ENCODE data around the gene COL25A1.

GRCh38 chr4:108979759-108980158 is 322.7 kb downstream of the COL25A1 start:
- TF ChIP-seq TAF1 (conservative IDR thresholded peaks at IDR 0.05): no peak
- TF ChIP-seq GABPA (IDR thresholded peaks at IDR 0.05 in 1 of 2, conservative IDR thresholded peaks at IDR 0.05 in 1 of 2): no peak
- TF ChIP-seq CTCF (IDR thresholded peaks at IDR 0.05; ENCODE audit: low read depth, low read length, missing input control): no peak
- no peak for TF ChIP-seq RAD21 (IDR thresholded peaks at IDR 0.05)
- TF ChIP-seq, protein P1, sequence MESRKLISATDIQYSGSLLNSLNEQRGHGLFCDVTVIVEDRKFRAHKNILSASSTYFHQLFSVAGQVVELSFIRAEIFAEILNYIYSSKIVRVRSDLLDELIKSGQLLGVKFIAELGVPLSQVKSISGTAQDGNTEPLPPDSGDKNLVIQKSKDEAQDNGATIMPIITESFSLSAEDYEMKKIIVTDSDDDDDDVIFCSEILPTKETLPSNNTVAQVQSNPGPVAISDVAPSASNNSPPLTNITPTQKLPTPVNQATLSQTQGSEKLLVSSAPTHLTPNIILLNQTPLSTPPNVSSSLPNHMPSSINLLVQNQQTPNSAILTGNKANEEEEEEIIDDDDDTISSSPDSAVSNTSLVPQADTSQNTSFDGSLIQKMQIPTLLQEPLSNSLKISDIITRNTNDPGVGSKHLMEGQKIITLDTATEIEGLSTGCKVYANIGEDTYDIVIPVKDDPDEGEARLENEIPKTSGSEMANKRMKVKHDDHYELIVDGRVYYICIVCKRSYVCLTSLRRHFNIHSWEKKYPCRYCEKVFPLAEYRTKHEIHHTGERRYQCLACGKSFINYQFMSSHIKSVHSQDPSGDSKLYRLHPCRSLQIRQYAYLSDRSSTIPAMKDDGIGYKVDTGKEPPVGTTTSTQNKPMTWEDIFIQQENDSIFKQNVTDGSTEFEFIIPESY (IDR thresholded peaks at IDR 0.05): no peak
- no peak for TF ChIP-seq JUND (IDR thresholded peaks at IDR 0.05)
- no peak for TF ChIP-seq SP1 (IDR thresholded peaks at IDR 0.05)
- TF ChIP-seq YY1 (IDR thresholded peaks at IDR 0.05): no peak
- no peak for TF ChIP-seq MAX (IDR thresholded peaks at IDR 0.05)
- TF ChIP-seq ATF3 (IDR thresholded peaks at IDR 0.05): no peak
